ENCODE results near the gene DMD.

Gene DMD

GRCh38 chrX:33195698-33196097, 15.7 kb downstream of the DMD start:
- no peaks in the 10 kb centered on the region; the same call in 1 of the 2 replicates for H3K9me3 ChIP-seq (ENCODE audit: insufficient read depth, low read length)
- no peak overlapping the region for H3K4me3 ChIP-seq (ENCODE audit: low read length)
- no peaks in the 10 kb centered on the region for H3K4me1 ChIP-seq (ENCODE audit: low read length)
- H2AFZ ChIP-seq (ENCODE audit: low read depth, low read length) = no peak overlapping the region
- TF ChIP-seq, protein P1, sequence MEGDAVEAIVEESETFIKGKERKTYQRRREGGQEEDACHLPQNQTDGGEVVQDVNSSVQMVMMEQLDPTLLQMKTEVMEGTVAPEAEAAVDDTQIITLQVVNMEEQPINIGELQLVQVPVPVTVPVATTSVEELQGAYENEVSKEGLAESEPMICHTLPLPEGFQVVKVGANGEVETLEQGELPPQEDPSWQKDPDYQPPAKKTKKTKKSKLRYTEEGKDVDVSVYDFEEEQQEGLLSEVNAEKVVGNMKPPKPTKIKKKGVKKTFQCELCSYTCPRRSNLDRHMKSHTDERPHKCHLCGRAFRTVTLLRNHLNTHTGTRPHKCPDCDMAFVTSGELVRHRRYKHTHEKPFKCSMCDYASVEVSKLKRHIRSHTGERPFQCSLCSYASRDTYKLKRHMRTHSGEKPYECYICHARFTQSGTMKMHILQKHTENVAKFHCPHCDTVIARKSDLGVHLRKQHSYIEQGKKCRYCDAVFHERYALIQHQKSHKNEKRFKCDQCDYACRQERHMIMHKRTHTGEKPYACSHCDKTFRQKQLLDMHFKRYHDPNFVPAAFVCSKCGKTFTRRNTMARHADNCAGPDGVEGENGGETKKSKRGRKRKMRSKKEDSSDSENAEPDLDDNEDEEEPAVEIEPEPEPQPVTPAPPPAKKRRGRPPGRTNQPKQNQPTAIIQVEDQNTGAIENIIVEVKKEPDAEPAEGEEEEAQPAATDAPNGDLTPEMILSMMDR (IDR thresholded peaks at IDR 0.05; ENCODE audit: low read depth, low read length) = no peak
- no peak for TF ChIP-seq EZH2phosphoT487 (IDR thresholded peaks at IDR 0.05; ENCODE audit: low read depth)
- no peaks in the 10 kb centered on the region for H3K36me3 ChIP-seq (replicated peaks; ENCODE audit: low read depth, low read length)
- H3K27me3 ChIP-seq (ENCODE audit: low read depth, low read length) = no peaks in the 10 kb centered on the region
- no peak overlapping the region for H3K4me2 ChIP-seq (ENCODE audit: low read length)
- H4K20me1 ChIP-seq (ENCODE audit: insufficient read depth, low read length) = no peaks in the 10 kb centered on the region
- H3K9ac ChIP-seq (ENCODE audit: low read length) = no peak overlapping the region
- no peaks in the 10 kb centered on the region for H3K79me2 ChIP-seq (ENCODE audit: low read length)
- no peak overlapping the region for H3K27ac ChIP-seq (ENCODE audit: low read length)

- H3K36me3 ChIP-seq (replicated peaks; ENCODE audit: low read depth, low read length) = no peaks in the 10 kb centered on the region
- no peaks in the 10 kb centered on the region for H4K20me1 ChIP-seq (ENCODE audit: insufficient read depth, low read length)
- no peaks in the 10 kb centered on the region for H3K4me1 ChIP-seq (ENCODE audit: low read length)
- TF ChIP-seq, protein P1 (IDR thresholded peaks at IDR 0.05; ENCODE audit: low read depth, low read length) = no peak
- TF ChIP-seq EZH2phosphoT487 (IDR thresholded peaks at IDR 0.05; ENCODE audit: low read depth) = no peak
- H3K27ac ChIP-seq (ENCODE audit: low read length) = no peak overlapping the region
- no peaks in the 10 kb centered on the region for H3K27me3 ChIP-seq (ENCODE audit: low read depth, low read length)
- H3K9me3 ChIP-seq (ENCODE audit: insufficient read depth, low read length) = no peaks in the 10 kb centered on the region; the same call in 1 of the 2 replicates
- H3K4me2 ChIP-seq (ENCODE audit: low read length) = no peak overlapping the region
- no peaks in the 10 kb centered on the region for H3K79me2 ChIP-seq (ENCODE audit: low read length)
- no peak overlapping the region for H3K4me3 ChIP-seq (ENCODE audit: low read length)
- H2AFZ ChIP-seq (ENCODE audit: low read depth, low read length) = no peak overlapping the region
- no peak overlapping the region for H3K9ac ChIP-seq (ENCODE audit: low read length)
Measured at GRCh38 chrX:33194876-33195433, 16.4 kb downstream of the DMD start.

DNA sequence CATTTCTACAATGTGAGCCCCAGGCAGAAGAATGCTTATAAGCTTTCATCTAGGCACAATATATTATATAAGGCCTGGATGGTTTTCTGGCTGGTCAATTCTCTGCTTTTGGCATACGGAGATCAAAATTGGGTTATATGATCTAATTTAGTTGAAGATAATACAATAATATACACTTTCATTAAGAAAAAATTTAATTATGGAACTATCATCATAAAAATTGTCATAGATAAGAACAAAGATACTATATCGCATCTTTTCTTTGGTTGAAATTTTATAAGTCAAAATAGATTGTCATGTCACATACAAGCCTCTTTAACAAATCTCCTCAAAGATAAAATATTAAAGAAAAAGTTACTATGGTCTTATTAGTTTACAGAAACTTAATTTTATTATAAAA, 17.1 kb downstream of the DMD start:
- H3K79me2 ChIP-seq (ENCODE audit: low read length) = no peaks in the 10 kb centered on the region
- no peaks in the 10 kb centered on the region for H3K4me1 ChIP-seq (ENCODE audit: low read length)
- no peaks in the 10 kb centered on the region for H3K36me3 ChIP-seq (replicated peaks; ENCODE audit: low read depth, low read length)
- no peak overlapping the region for H3K4me2 ChIP-seq (ENCODE audit: low read length)
- H2AFZ ChIP-seq (ENCODE audit: low read depth, low read length) = no peak overlapping the region
- no peaks in the 10 kb centered on the region for H4K20me1 ChIP-seq (ENCODE audit: insufficient read depth, low read length)
- no peak overlapping the region for H3K9ac ChIP-seq (ENCODE audit: low read length)
- no peak for TF ChIP-seq EZH2phosphoT487 (IDR thresholded peaks at IDR 0.05; ENCODE audit: low read depth)
- TF ChIP-seq, protein P1 (IDR thresholded peaks at IDR 0.05; ENCODE audit: low read depth, low read length) = no peak
- no peak overlapping the region for H3K27ac ChIP-seq (ENCODE audit: low read length)
- no peak overlapping the region for H3K4me3 ChIP-seq (ENCODE audit: low read length)
- no peaks in the 10 kb centered on the region for H3K27me3 ChIP-seq (ENCODE audit: low read depth, low read length)
- no peaks in the 10 kb centered on the region; the same call in 1 of the 2 replicates for H3K9me3 ChIP-seq (ENCODE audit: insufficient read depth, low read length)

- Histone ChIP-seq H3K36me3 (replicated peaks; ENCODE audit: low read depth, low read length) (peaks cover 11% of the 10 kb centered on the region), H3K79me2 (ENCODE audit: low read length) (no peaks in the 10 kb centered on the region), H3K4me1 (ENCODE audit: low read length) (no peaks in the 10 kb centered on the region), H3K27me3 (ENCODE audit: low read depth, low read length) (no peaks in the 10 kb centered on the region), H3K9me3 (ENCODE audit: insufficient read depth, low read length) (no peaks in the 10 kb centered on the region), H3K27ac (ENCODE audit: low read length) (no peak overlapping the region), H4K20me1 (ENCODE audit: insufficient read depth, low read length) (no peaks in the 10 kb centered on the region), H3K9ac (ENCODE audit: low read length) (no peak overlapping the region), H3K4me3 (ENCODE audit: low read length) (no peak overlapping the region), H2AFZ (ENCODE audit: low read depth, low read length) (no peak overlapping the region), H3K4me2 (ENCODE audit: low read length) (no peak overlapping the region)
- no peak for TF ChIP-seq EZH2phosphoT487 (IDR thresholded peaks at IDR 0.05; ENCODE audit: low read depth)
- TF ChIP-seq, protein P1 (IDR thresholded peaks at IDR 0.05; ENCODE audit: low read depth, low read length) = no peak
Measured at GRCh38 chrX:33190016-33190415, 21.3 kb downstream of the DMD start.

Measured in OCI-LY3 (cell line).